MCF 10A (cell line): Measurements from ENCODE around the gene GMPR. TPM values are rescaled to one million over a fixed set of nuclear protein-coding genes. Genes with fewer than 3 reads are reported as not detected.

Source experiments
- BruUV-seq: library from RNA; stranded (reverse); fragments of 400-500 nt; replicated peaks from 2 replicates; lab custom pipeline; 2021; lab: Mats Ljungman, UMichigan
- CTCF ChIA-PET: fragments of 300-600 bp; sonication (Branson Sonifier 250); formaldehyde crosslinking; extraction: SDS; loops from one replicate; lab custom pipeline; 2021; ENCODE audit warnings: antibody characterized with exemption, inconsistent platforms; lab: Yijun Ruan, JAX
- POLR2A ChIA-PET: fragments of 300-600, 350-650 bp; sonication (Branson Sonifier 250); formaldehyde crosslinking; extraction: SDS; loops from one replicate; lab custom pipeline; 2020; ENCODE audit warnings: antibody characterized with exemption, inconsistent platforms; lab: Yijun Ruan, JAX
- DNase-seq: peaks from one replicate; pipeline ENCODE4 v3.0.0-alpha.2; 2018; ENCODE audit not compliant: unreplicated experiment
- H3K27ac Mint-ChIP-seq: one replicate; pipeline ENCODE4 v1.8.0; 2022; ENCODE audit warnings: mild to moderate bottlenecking, low read depth, mixed read lengths; ENCODE audit not compliant: unreplicated experiment
- H3K27me3 Mint-ChIP-seq: one replicate; pipeline ENCODE4 v1.8.0; 2022; ENCODE audit warnings: mixed read lengths; ENCODE audit not compliant: insufficient read depth, unreplicated experiment
- H3K36me3 Mint-ChIP-seq: one replicate; pipeline ENCODE4 v1.8.0; 2022; ENCODE audit warnings: mild to moderate bottlenecking, moderate library complexity, mixed read lengths; ENCODE audit not compliant: insufficient read depth, unreplicated experiment
- H3K4me1 Mint-ChIP-seq: one replicate; pipeline ENCODE4 v1.8.0; 2022; ENCODE audit warnings: mixed read lengths; ENCODE audit not compliant: insufficient read depth, unreplicated experiment
- H3K4me3 Mint-ChIP-seq: one replicate; pipeline ENCODE4 v1.8.0; 2022; ENCODE audit warnings: mild to moderate bottlenecking, moderate library complexity, mixed read lengths; ENCODE audit not compliant: unreplicated experiment
- H3K9me3 Mint-ChIP-seq: one replicate; pipeline ENCODE4 v1.8.0; 2022; ENCODE audit warnings: mixed read lengths; ENCODE audit not compliant: unreplicated experiment
- intact Hi-C: fragments of 100-400 bp; cut with micrococcal nuclease; formaldehyde crosslinking; loops from 2 replicates; pipeline ENCODE4 v1.14.1; 2022
- total RNA-seq: library from RNA; stranded (reverse); gene quantifications from 2 replicates; pipeline ENCODE4 v1.2.3, GENCODE V29; 2022
- TF ChIP-seq, protein P1 (sequence below): fragments of 200-600 bp; IDR thresholded peaks from one replicate; pipeline ENCODE4 v1.8.0; 2022; ENCODE audit warnings: antibody characterized with exemption, mild to moderate bottlenecking; ENCODE audit not compliant: unreplicated experiment

The GMPR gene
- total RNA-seq, 1 experiment from 2014 or later: 3.0 TPM

DNA sequence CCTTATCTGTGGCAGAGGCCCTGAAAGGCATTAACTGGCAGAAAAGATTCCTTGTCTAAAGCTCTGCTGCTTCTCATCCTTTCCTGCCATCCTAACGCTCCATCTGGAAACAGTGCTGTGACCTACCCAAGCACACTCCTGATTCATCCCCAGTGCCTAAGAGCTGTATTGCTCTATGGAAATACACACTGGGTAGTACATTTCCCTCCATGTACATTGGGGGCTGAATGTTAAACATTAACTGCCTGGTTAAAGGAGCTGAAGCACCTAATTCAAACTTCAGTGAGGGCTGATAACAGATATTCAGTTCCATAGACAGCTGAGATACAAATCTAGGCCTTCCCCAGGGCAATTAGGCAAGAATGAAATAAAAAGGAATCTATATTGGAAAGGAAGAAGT, 36.7 kb upstream of the GMPR start:
- no peaks in the 10 kb centered on the region for H3K27me3 Mint-ChIP-seq
- no TSS peak for BruUV-seq
- no peak overlapping the region for H3K27ac Mint-ChIP-seq
- H3K36me3 Mint-ChIP-seq: no peaks in the 10 kb centered on the region
- CTCF ChIA-PET: interaction anchor here (0.5 to 1.6 kb wide), 6 partner anchors 12 to 1971 kb away, joined by 3 to 5 read pairs (median 4); partner anchors contain the start of gene MYLIP
- no peaks in the 10 kb centered on the region for H3K9me3 Mint-ChIP-seq
- peaks cover 4% of the 10 kb centered on the region for H3K4me1 Mint-ChIP-seq
- H3K4me3 Mint-ChIP-seq: no peak overlapping the region
- intact Hi-C loops: no loop called here
- no peak for DNase-seq
- TF ChIP-seq, protein P1, sequence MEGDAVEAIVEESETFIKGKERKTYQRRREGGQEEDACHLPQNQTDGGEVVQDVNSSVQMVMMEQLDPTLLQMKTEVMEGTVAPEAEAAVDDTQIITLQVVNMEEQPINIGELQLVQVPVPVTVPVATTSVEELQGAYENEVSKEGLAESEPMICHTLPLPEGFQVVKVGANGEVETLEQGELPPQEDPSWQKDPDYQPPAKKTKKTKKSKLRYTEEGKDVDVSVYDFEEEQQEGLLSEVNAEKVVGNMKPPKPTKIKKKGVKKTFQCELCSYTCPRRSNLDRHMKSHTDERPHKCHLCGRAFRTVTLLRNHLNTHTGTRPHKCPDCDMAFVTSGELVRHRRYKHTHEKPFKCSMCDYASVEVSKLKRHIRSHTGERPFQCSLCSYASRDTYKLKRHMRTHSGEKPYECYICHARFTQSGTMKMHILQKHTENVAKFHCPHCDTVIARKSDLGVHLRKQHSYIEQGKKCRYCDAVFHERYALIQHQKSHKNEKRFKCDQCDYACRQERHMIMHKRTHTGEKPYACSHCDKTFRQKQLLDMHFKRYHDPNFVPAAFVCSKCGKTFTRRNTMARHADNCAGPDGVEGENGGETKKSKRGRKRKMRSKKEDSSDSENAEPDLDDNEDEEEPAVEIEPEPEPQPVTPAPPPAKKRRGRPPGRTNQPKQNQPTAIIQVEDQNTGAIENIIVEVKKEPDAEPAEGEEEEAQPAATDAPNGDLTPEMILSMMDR: no peak
- POLR2A ChIA-PET: interaction anchor here (1.2 kb wide), 1 partner anchor 19 kb away, joined by 3 read pairs; no protein-coding TSS in a partner anchor

DNA sequence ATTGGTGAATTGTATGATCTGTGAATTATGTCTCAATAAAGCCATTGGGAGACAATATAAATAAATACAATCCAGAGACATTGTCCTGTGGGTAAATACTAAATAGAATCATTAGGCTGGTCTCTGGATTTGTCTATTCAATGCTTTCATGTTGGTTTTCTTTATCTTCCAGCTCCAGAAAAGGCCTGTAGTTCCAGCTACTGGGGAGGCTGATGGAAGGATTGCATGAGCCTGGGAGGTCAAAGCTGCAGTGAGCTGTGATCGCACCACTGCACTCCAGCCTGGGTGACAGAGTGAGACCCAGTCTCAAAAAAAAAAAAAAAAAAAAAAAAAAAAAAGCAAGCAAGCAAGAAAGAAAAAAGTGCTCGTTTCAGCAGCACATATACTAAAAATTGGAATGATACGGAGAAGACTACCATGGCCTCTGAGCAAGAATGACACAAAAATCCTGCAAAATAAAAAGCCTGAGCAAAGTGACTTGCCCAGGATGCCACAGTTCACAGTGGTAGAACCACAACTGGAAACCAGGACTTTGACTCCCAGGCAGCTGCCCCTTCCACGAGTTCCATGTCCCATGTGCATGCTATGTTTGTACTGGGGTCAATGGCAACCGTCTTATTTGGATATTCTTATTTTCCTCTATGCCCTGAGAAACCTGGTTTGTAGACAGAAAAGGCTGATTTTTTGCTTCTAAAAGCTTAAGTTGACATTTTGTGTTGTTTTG, 33.6 kb upstream of the GMPR start:
- DNase-seq: no peak
- intact Hi-C loops: no loop called here
- CTCF ChIA-PET: interaction anchor here (1.0 to 4.1 kb wide), 16 partner anchors 7 to 545 kb away, joined by 3 to 34 read pairs (median 6); partner anchors contain the start of gene GMPR
- Mint-ChIP-seq H3K27ac (no peak overlapping the region), H3K27me3 (peaks cover 8% of the 10 kb centered on the region), H3K9me3 (no peaks in the 10 kb centered on the region), H3K4me3 (no peak overlapping the region), H3K4me1 (peaks cover 4% of the 10 kb centered on the region), H3K36me3 (no peaks in the 10 kb centered on the region)
- TF ChIP-seq, protein P1: no peak
- POLR2A ChIA-PET: interaction anchor here (1.1 to 2.0 kb wide), 4 partner anchors 22 to 514 kb away, joined by 4 to 7 read pairs (median 5); partner anchors contain the start of gene MYLIP
- BruUV-seq: no TSS peak

DNA sequence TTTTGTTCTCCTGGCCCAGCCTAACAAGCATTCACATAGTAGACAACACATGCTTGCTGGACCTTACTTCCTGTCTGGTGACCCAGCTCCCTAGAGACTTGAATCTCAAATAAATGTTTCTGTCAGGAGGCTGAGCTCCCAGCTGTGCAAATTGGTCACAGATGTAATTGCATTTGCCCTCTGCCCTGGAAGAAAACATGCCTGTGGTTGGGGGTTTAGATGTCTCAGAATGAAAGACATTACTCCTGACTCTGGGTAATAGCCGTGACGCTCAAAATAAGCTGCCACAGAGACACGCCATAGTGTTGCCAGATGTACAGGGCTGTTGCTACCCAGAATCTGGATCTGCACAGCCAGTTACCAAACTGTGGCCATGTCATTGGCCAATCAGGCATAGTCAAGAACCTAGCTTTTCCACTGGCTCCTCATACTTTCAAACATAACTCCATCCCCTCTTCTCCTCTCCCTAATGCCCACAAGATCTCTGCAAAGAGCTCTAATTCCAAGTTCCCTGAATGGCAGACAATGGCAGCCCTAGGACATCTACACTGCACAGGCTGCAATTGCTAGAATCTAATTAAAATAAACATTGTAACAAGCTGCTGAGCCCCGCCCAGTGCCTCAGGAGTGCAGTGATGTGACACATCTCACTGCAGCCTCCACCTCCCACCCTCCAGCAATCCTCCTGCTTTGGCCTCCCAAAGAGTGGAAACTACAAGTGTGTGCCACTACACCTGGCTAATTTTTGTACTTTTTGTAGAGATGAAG, 32.8 kb upstream of the GMPR start:
- no peak for DNase-seq
- intact Hi-C loops: loop anchor here (1.0 kb wide), 1 partner anchor 514 kb away; no protein-coding TSS in a partner anchor
- BruUV-seq: no TSS peak
- H3K4me1 Mint-ChIP-seq: peaks cover 4% of the 10 kb centered on the region
- POLR2A ChIA-PET: interaction anchor here (0.7 to 2.0 kb wide), 6 partner anchors 23 to 917 kb away, joined by 3 to 7 read pairs (median 4); partner anchors contain the start of gene MYLIP
- no peaks in the 10 kb centered on the region for H3K36me3 Mint-ChIP-seq
- no peak overlapping the region for H3K4me3 Mint-ChIP-seq
- TF ChIP-seq, protein P1: no peak
- CTCF ChIA-PET: interaction anchor here (0.5 to 4.1 kb wide), 28 partner anchors 8 to 546 kb away, joined by 3 to 34 read pairs (median 4); partner anchors contain the start of genes GMPR and MYLIP
- no peaks in the 10 kb centered on the region for H3K9me3 Mint-ChIP-seq
- no peak overlapping the region for H3K27ac Mint-ChIP-seq
- peaks cover 13% of the 10 kb centered on the region for H3K27me3 Mint-ChIP-seq
